Fibroblast of mammary gland (primary cell): ENCODE data around the gene ADNP2.

ENCODE experiments used
- DNase-seq: peaks from one replicate; pipeline ENCODE4 v3.0.0-alpha.2; 2010; ENCODE audit warnings: low read depth
- H3K4me3 ChIP-seq: 2 replicates; pipeline ENCODE4 v1.5.1; 2011; ENCODE audit warnings: low read depth, mild to moderate bottlenecking, low read length, moderate library complexity; ENCODE audit not compliant: control insufficient read depth
- TF ChIP-seq, protein P1 (sequence below): conservative IDR thresholded peaks from 2 replicates; pipeline ENCODE4 v1.5.1; 2011; ENCODE audit warnings: low read depth, low read length, inconsistent platforms; ENCODE audit not compliant: control insufficient read depth, insufficient read depth

ADNP2 gene

DNA sequence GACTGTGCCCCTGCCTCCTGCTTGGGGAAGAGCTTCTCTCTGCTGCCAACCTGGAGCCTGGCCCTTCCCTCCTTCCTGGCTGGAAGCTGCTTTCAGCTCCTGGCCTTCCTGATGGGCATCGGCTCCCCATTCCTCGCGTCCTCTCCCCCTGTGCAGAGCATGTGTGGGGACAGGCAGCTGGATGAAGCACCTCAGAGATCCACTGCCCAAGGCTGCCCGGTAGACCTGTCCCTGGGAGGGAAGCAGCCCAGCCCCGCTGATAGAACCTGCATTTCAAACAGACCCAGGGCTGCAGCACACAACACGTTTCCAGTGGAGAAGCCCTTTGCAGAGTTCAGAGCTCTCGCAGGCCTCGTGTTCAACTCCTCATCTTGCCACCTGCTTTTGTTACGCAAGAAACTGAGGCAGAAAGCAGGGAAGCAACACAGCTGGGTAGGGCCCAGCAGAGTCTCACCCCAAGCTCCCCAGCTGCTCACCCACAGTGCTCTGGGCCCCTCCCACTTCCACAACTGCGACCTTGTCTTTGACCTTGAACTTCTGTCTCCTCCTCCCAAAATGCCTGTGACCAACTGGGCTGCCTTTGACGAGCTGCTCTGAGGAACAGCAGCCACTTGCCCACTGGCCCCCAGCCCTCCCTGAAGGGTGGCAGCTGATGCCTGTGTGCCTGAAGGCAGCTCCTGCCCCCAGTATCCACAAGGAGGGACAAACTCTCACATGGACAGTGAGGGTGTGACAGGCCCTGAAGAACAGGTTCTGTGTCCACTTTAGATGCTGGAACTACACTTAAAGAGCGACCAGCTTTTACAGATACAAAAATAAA, 72.8 kb downstream of the ADNP2 start:
- DNase-seq: no peak

DNA sequence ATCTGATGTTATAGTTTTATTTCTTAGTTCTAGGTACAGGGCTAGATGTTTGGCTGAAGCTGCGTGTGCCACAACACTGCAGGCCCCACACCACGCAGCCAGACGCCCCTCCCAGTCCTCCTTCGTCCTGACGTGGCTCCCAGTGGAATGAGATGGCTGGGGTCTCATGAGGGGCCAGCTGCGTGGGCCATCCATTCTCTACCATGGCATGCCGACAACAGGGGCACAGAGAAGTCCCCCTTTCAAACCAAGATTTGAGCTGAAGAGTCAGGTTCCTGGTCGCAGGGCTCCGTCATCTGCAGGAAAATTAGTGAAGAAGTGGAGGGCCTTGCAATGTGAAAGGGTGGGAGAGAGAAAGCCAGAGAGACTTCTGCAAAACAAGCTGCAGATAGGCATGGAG, 73.8 kb downstream of the ADNP2 start:
- H3K4me3 ChIP-seq: no peak overlapping the region
- no peak for DNase-seq
- TF ChIP-seq, protein P1, sequence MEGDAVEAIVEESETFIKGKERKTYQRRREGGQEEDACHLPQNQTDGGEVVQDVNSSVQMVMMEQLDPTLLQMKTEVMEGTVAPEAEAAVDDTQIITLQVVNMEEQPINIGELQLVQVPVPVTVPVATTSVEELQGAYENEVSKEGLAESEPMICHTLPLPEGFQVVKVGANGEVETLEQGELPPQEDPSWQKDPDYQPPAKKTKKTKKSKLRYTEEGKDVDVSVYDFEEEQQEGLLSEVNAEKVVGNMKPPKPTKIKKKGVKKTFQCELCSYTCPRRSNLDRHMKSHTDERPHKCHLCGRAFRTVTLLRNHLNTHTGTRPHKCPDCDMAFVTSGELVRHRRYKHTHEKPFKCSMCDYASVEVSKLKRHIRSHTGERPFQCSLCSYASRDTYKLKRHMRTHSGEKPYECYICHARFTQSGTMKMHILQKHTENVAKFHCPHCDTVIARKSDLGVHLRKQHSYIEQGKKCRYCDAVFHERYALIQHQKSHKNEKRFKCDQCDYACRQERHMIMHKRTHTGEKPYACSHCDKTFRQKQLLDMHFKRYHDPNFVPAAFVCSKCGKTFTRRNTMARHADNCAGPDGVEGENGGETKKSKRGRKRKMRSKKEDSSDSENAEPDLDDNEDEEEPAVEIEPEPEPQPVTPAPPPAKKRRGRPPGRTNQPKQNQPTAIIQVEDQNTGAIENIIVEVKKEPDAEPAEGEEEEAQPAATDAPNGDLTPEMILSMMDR: no peak

More for the DNA sequence above, 72.8 kb downstream of the ADNP2 start:
- TF ChIP-seq, protein P1: no peak
- no peak overlapping the region for H3K4me3 ChIP-seq

DNA sequence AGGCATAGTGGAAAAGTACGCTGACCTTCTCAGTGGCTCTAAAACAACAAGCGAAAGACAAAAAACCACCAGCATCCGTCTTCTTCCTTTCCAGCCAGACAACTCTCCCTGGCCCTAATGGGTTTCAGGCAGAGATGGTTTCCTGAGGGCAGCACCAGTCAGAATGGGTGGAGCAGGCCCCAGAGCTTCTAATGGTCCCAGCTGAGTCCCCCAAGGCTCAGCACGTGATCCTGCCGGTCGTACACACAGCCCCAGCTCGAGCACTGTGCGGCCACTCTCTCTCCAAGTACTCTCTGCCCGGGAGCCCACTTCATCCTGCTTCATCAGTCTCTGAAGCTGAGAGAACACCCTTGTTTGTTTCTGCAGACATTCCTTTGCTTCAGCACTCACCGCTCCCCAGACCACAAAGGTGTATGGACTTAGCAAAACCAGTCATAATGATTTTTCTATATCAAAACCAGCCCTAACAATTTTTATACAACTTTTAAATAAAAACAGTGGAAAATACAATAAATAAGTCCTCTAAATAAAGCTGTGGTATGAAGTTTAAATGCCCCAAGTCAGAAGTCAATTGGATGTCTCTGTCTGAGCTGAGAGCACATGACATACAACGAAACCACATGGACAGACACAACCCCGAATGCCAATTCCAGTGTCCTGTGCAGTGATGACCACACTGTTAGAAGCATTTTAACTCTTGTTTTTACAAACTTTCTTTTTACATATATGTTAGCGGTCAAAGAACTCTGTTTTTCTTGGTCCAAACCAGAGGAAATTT, 74.4 kb downstream of the ADNP2 start:
- TF ChIP-seq, protein P1: no peak
- no peak for DNase-seq
- H3K4me3 ChIP-seq: no peak overlapping the region

DNA sequence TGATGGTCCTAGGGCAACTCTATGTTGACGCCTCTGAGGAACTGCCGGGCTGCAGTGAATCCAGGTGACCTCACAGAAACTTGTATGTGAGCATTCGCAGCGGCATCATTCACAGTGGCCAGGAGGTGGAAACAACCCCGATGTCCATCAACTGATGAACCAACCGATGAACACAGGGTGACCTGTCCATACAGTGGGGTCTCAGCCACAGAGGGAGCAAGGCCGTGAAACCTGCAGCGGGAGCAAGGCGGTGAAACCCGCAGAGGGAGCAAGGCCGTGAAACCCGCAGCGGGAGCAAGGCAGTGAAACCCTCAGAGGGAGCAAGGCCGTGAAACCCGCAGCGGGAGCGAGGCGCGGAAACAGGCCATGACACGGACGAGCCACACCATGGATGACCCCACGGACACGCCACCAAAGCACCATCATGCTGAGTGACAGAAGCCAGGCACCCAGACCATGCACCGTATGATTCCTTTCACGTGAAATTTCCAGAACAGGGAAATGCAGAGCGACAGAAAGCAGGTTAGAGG, 75.2 kb downstream of the ADNP2 start:
- no peak overlapping the region for H3K4me3 ChIP-seq
- TF ChIP-seq, protein P1: no peak
- no peak for DNase-seq

DNA sequence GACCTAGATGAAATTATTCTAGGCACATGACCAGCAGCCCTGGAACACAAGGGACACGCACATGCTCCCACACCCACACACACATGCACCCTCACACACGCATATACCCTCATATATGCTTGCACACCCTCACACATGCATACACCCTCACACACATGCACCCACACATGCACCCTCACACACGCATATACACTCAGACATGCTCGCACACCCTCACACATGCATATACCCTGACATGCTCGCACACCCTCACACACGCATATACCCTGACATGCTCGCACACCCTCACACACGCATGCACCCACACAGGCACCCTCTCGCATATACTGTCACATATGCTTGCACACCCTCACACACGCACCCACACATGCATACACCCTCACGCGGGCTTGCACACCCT, 76.5 kb downstream of the ADNP2 start:
- DNase-seq: no peak
- TF ChIP-seq, protein P1: no peak

DNA sequence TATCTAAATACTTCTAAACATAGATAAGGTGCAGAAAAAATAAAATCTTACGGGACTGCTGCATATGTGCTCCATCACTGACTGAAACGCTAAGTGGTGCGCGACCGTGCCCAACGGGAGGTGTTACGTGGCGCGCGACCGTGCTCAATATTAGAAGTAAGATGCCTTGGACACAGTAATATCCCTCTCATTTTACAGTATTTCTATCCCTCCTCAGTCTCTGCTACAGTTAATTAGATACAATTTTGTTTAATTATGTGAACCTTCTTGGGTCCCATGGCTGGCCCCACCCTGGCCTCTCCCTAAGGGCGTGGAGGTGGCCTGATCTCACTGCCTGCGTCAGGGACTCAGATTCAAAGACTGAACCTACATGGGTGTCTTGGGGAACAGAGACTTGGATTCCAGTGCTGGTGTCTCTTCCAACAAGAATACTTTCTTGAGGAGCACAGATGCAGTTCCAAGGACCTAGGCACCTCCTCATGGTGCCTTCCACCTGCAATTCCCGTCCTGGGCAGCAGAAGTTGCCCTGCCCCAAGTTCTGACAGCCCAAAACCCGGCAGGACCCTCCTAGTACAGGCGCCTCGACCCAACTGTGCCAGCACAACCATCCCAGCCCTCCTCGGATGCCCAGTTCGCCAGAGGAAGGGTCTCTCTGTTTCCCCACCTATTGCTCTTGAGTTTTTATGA, 79.0 kb downstream of the ADNP2 start:
- DNase-seq: no peak
- H3K4me3 ChIP-seq: no peak overlapping the region
- TF ChIP-seq, protein P1: no peak

More for the DNA sequence above, 76.5 kb downstream of the ADNP2 start:
- H3K4me3 ChIP-seq: no peak overlapping the region
